Omental fat pad (tissue), 4 donors: ENCODE data around the gene PRSS57. TPM values are rescaled to one million over a fixed set of nuclear protein-coding genes. Genes with fewer than 3 reads are reported as not detected.
A peak's percentile ranks its signal among the peaks of the same experiment; 100 is the strongest.

Experiments
- ATAC-seq: fragments of 150-250 bp; one replicate; pipeline ENCODE4 v1.9.1; 2016; ENCODE audit warnings: mild to moderate bottlenecking, moderate library complexity; ENCODE audit not compliant: low FRiP score
- DNase-seq: peaks from one replicate; pipeline ENCODE4 v3.0.0-alpha.2; 2019; ENCODE audit warnings: low spot score
- total RNA-seq, 4 donors: library from RNA; depleted of rRNA; stranded (reverse); fragments of >200 nt; gene quantifications; one replicate each; pipeline ENCODE4 v1.1.0, GENCODE V29; 2016
- TF ChIP-seq, protein P1 (sequence below), 3 donors: fragments of 450-650 bp; IDR thresholded peaks; one replicate each; pipeline ENCODE4 v1.5.1; 2016 to 2017; ENCODE audit warnings: antibody characterized with exemption in 3 of 3, mild to moderate bottlenecking in 3 of 3, moderate library complexity in 2 of 3

Gene PRSS57
- total RNA-seq, 4 donors from 2014 or later, result 0.95 TPM; not detected in 3

DNA sequence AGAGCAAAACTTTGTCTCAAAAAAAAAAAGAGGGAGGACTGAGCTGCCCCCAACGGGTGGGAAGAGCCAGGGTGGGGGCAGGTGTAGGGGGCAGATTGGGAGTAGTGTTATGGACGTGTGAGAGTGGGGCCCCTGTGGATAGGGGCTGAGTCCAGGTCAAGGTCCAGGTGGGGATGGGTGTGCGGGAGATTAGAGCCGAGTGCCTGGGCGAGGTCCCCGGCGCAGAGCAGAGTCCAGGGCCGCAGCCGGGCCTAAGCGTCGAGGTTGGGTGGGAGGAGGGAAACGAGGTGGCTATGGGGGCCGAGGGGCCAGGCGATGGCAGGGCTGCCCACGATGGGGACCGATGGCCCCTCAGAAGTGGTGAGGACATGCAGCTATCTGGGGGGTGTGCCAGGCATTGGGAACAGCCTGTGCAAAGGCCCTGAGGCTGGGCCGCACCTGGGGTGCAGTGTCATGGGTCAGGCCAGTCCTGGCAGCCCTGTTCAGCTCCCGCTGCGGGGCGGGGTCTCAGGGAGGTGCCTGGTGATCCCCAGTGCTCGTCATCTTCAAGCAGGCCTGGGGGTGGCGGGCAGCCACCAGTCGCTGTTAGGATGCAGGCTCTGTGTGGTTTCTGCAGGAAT lies 43.4 kb upstream of the PRSS57 start:
- DNase-seq (no peak), ATAC-seq (no peak)
- TF ChIP-seq, protein P1, sequence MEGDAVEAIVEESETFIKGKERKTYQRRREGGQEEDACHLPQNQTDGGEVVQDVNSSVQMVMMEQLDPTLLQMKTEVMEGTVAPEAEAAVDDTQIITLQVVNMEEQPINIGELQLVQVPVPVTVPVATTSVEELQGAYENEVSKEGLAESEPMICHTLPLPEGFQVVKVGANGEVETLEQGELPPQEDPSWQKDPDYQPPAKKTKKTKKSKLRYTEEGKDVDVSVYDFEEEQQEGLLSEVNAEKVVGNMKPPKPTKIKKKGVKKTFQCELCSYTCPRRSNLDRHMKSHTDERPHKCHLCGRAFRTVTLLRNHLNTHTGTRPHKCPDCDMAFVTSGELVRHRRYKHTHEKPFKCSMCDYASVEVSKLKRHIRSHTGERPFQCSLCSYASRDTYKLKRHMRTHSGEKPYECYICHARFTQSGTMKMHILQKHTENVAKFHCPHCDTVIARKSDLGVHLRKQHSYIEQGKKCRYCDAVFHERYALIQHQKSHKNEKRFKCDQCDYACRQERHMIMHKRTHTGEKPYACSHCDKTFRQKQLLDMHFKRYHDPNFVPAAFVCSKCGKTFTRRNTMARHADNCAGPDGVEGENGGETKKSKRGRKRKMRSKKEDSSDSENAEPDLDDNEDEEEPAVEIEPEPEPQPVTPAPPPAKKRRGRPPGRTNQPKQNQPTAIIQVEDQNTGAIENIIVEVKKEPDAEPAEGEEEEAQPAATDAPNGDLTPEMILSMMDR (IDR thresholded peaks at IDR 0.05), result no peak

DNA sequence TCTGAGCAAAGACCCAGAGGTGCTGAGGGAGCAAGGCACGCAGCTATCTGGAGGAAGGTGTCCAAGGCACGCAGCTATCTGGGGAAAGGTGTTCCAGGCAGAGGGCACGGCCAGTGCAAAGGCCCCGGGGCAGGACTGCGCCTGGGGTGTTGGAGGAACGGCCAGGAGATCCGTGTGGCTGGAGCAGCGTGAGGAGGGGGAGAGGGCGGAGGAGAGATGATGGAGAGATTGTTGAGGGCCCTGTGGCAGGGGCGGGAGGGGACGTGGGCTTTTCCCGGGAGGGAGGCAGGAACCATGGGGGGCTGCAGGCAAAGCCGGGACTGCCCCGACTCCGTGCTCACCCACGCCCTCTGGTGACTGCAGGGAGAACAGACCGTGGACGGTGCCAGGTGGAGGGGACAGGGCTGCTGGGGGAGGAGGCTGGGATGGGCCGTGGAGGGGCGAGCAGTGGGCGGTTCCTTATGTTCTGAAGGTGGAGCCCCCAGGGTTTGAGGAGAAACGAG lies 42.4 kb upstream of the PRSS57 start:
- ATAC-seq, result peak; percentile 45
- DNase-seq, result no peak
- TF ChIP-seq, protein P1 (IDR thresholded peaks at IDR 0.05), result no peak

DNA sequence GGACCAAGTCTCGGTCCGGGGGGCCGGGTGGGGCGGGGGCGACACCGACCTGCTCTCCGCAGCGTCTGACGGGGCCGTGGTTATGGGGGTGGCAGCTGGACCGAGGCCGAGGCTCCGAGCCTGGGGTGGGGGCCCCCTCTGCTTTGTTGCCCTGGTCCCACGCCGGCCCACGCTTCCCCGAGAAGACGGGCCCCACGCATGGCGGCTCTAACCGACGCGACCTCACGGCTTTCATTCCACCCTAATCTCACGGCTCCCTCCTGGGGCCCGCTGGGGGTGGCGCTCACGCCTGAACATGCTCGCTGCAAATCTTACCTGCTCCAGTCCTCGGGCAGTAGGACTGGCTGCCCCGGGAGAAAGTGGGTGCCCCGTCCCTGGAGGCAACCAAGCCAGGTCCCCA lies 40.9 kb upstream of the PRSS57 start:
- ATAC-seq (no peak), DNase-seq (no peak)
- TF ChIP-seq, protein P1 (IDR thresholded peaks at IDR 0.05), result no peak

DNA sequence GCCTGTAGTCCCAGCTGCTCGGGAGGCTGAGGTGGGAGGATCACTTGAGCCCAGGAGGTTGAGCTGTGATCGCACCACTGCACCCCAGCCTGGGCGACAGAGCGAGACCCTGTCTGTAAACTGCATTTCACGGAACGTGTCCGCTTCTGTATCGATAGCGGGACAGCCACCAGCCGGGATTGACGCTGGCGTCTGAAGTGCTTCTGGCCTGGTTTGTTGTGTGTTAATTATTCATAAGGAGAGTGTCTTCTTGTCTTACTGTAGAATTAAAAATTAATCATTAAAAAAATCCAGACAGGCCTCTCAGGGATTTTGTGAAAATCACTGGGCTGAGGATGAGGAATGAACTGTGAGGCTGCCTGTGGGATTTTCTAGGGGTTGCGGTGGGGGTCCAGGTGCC lies 39.5 kb upstream of the PRSS57 start:
- TF ChIP-seq, protein P1 (IDR thresholded peaks at IDR 0.05), result no peak

DNA sequence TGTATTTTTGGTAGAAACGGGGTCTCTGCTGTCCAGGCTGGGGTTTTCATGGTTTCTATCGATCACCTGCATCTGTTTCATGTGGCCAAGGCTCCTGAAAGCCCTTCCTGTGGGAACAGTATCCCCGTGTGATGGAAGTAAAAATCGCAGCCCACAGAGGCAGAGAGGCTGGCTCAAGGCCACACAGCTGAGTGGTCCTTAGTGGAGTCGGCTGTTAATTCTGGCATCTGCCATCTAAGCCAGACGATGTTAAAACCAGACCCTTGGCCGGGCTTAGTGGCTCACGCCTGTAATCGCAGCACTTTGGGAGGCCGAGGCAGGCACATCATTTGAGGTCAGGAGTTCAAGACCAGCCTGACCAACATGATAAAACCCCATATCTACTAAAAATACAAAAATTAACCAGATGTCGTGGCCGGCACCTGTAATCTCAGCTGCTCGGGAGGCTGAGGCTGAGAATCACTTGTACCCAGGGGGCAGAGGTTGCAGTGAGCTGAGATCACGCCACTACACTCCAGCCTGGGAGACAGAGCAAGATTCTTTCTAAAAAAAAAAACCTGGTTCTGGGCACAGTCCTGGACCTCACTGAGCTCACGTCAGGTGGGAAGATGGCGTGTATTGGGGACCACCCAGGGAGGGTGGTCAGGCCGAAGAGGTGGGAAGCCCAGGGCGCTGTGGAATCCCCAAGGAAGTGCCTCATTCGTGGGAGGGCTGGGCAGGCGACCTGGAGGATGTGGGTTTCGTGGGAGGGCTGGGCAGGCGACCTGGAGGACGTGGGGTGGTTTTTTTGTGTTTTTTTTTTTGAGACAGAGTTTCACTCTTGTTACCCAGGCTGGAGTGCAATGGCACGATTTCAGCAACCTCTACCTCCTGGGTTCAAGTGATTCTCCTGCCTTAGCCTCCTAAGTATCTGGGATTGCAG lies 37.2 kb upstream of the PRSS57 start:
- TF ChIP-seq, protein P1 (IDR thresholded peaks at IDR 0.05), result no peak
- DNase-seq, result no peak
- no peak for ATAC-seq

More for the DNA sequence above, 39.5 kb upstream of the PRSS57 start:
- DNase-seq (no peak), ATAC-seq (no peak)

DNA sequence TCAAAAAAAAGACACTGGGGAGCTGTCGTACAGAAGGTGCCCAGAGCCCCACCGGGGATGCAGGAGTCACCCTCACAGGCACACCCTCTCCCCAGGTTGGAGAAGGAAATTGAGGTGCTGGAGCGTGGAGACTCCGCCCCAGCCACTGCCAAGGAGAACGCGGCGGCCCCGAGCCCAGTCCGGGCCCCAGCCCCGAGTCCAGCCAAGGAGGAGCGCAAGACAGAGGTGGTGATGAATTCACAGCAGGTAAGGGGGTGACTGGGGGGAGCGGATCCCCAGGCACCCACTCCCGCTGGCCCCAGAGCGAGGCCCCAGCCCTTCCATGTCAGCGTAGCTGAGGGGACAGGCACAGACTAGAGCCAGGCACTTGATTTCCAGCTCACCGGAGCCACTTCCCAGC lies 35.7 kb upstream of the PRSS57 start:
- TF ChIP-seq, protein P1 (IDR thresholded peaks at IDR 0.05), result no peak
- DNase-seq (no peak), ATAC-seq (no peak)
